Smooth muscle cell (in vitro differentiated cells): ENCODE data around the gene HNRNPA1L2. TPM values are rescaled to one million over a fixed set of nuclear protein-coding genes. Genes with fewer than 3 reads are reported as not detected.
A peak's percentile ranks its signal among the peaks of the same experiment; 100 is the strongest.
"Not testable (repeated sequence)": the region's sequence is repeated elsewhere in the genome, so short reads cannot be mapped to it uniquely, and the experiment has no call there.

Experiments
- DNase-seq: peaks from one replicate; lab custom pipeline; 2025; ENCODE audit not compliant: unreplicated experiment; lab: John Stamatoyannopoulos, UW
- H2AFZ ChIP-seq: fragments of 200-600 bp; sonication (generic); 2 replicates; pipeline ENCODE4 v1.6.0; 2016; ENCODE audit warnings: antibody characterized with exemption, low read depth, mild to moderate bottlenecking
- H3F3A ChIP-seq: fragments of 200-600 bp; sonication (generic); 2 replicates; pipeline ENCODE4 v1.6.0; 2017; ENCODE audit warnings: antibody characterized with exemption, low read depth
- H3K27ac ChIP-seq: fragments of 200-600 bp; sonication (generic); 2 replicates; pipeline ENCODE4 v1.5.1; 2016; ENCODE audit warnings: low read depth, mild to moderate bottlenecking
- H3K27me3 ChIP-seq: fragments of 200-600 bp; sonication (generic); 2 replicates; pipeline ENCODE4 v1.6.1; 2016; ENCODE audit warnings: low read depth, mild to moderate bottlenecking
- H3K36me3 ChIP-seq: fragments of 200-600 bp; sonication (generic); 2 replicates; pipeline ENCODE4 v1.5.1; 2016; ENCODE audit warnings: low read depth
- H3K4me1 ChIP-seq: fragments of 200-600 bp; sonication (generic); 2 replicates; pipeline ENCODE4 v1.5.1; 2016; ENCODE audit warnings: low read depth
- H3K4me2 ChIP-seq: fragments of 200-600 bp; sonication (generic); 2 replicates; pipeline ENCODE4 v1.6.0; 2016; ENCODE audit warnings: mild to moderate bottlenecking
- H3K4me3 ChIP-seq: fragments of 200-600 bp; sonication (generic); 2 replicates; pipeline ENCODE4 v1.5.1; 2016; ENCODE audit warnings: mild to moderate bottlenecking
- H3K79me2 ChIP-seq: fragments of 200-600 bp; sonication (generic); 2 replicates; pipeline ENCODE4 v1.6.0; 2016; ENCODE audit warnings: low read depth, mild to moderate bottlenecking
- H3K9ac ChIP-seq: fragments of 200-600 bp; sonication (generic); 2 replicates; pipeline ENCODE4 v1.6.0; 2016; ENCODE audit warnings: low read depth
- H3K9me3 ChIP-seq: fragments of 200-600 bp; sonication (generic); replicated peaks from 2 replicates; pipeline ENCODE4 v1.5.1; 2016; ENCODE audit warnings: low read depth
- H4K20me1 ChIP-seq: fragments of 200-600 bp; sonication (generic); 2 replicates; pipeline ENCODE4 v1.6.0; 2016; ENCODE audit warnings: low read depth
- WGBS: methylation state at CpG from one replicate; pipeline ENCODE4 v1.1.7; 2016; ENCODE audit warnings: low lambda C conversion rate; 5-methylcytosine and 5-hydroxymethylcytosine counted together
- polyA plus RNA-seq: library from polyadenylated mRNA; unstranded; fragments of >200 nt; fragmentation: Nextera tagmentation; extraction: Ambion mirVana; gene quantifications from 2 replicates; pipeline ENCODE4 v1.2.1, GENCODE V29; 2016
- total RNA-seq: library from RNA; depleted of rRNA; stranded (reverse); fragments of >200 nt; gene quantifications from 2 replicates; pipeline ENCODE4 v1.2.3, GENCODE V29; 2014
- TF ChIP-seq, protein P1 (sequence below): fragments of 200-600 bp; sonication (generic); IDR thresholded peaks from 2 replicates; pipeline ENCODE4 v1.5.1; 2017; ENCODE audit warnings: borderline replicate concordance, mild to moderate bottlenecking, antibody characterized with exemption; ENCODE audit not compliant: insufficient read depth, poor library complexity, severe bottlenecking

The HNRNPA1L2 gene
- total and polyA plus RNA-seq, 2 experiments from 2014 or later: 7.8 to 11.9 TPM

DNA sequence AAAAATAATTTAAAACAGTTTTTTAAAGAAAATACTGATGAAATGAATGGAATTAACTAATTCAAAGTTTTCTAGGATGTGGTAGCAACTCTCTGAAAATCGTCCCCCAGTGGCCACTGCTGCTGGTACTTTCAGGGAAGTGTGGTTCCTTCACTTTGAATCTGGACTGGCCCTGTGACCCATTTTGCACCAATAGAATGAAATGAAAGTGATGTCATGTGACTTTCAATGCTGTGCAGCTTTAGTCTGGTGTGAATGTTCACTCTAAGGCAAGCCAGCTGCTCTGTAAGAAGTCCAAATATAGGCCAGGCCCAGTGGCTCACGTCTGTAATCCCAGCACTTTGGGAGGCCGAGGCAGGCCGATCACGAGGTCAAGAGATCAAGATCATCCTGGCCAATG lies 26.4 kb upstream of the HNRNPA1L2 start:
- Histone ChIP-seq H3K27ac (no peak overlapping the region), H3K4me3 (no peak overlapping the region)
- WGBS: 89% methylated on average over 5 of the region's 5 CpGs

DNA sequence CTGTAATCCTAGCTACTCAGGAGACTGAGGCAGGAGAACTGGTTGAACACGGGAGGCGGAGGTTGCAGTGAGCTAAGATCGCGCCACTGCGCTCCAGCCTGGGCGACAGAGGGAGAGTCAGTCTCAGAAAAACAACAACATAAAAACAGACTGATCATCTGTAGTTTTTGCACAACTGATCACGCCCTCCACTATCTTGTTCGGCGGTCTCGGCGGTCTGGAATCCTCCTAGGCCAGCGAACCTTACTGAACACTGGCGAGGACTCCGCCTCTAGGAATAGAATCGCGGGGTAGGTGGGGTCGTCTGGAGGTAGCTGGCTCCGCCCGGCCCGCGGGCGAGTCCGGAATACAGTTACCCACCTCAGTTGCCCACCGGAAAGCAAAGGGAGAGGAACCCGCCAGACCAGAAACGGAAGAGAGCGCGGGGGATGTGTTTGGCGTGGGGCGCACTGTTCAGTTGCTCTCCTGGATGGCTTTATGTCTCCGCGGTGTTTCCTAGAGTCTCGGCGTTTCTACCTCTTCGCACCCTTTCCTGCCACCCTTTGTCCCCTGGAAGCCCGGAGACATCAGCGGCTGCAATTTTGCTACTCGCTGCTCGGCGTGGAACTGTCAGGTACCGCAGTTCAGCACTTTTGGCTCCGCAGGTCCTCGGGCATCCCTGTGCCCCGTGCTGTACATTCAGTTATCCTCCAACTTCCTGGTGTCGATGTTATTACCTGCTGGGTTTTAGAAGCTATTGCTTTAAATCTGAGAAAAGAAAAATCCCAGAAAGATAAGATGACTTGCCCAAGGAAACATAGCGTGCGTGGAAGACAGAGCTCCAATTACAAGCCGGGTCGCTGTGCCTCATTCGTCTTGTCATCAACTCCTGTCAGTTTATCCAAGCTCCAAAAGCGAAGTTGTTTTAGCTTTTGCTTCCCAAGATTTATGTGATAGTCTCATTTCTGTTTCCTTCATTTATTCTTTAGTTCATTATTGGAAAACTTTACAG lies 24.9 kb upstream of the HNRNPA1L2 start:
- peak overlapping the region; percentile 75 for H2AFZ ChIP-seq
- H3K4me2 ChIP-seq: peak overlapping the region; percentile 81
- no peaks in the 10 kb centered on the region for H3K27me3 ChIP-seq
- peak overlapping the region; percentile 66 for H3K4me3 ChIP-seq
- H3K79me2 ChIP-seq: peaks cover 18% of the 10 kb centered on the region
- peak overlapping the region; percentile 64 for H3K9ac ChIP-seq
- no peaks in the 10 kb centered on the region for H3K9me3 ChIP-seq
- WGBS: 4% methylated on average over 51 of the region's 51 CpGs
- H4K20me1 ChIP-seq: no peaks in the 10 kb centered on the region
- H3F3A ChIP-seq: peaks cover 2% of the 10 kb centered on the region
- no peaks in the 10 kb centered on the region for H3K36me3 ChIP-seq
- H3K4me1 ChIP-seq: peaks cover 7% of the 10 kb centered on the region
- TF ChIP-seq, protein P1, sequence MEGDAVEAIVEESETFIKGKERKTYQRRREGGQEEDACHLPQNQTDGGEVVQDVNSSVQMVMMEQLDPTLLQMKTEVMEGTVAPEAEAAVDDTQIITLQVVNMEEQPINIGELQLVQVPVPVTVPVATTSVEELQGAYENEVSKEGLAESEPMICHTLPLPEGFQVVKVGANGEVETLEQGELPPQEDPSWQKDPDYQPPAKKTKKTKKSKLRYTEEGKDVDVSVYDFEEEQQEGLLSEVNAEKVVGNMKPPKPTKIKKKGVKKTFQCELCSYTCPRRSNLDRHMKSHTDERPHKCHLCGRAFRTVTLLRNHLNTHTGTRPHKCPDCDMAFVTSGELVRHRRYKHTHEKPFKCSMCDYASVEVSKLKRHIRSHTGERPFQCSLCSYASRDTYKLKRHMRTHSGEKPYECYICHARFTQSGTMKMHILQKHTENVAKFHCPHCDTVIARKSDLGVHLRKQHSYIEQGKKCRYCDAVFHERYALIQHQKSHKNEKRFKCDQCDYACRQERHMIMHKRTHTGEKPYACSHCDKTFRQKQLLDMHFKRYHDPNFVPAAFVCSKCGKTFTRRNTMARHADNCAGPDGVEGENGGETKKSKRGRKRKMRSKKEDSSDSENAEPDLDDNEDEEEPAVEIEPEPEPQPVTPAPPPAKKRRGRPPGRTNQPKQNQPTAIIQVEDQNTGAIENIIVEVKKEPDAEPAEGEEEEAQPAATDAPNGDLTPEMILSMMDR: no peak
- peak; percentile 34 for DNase-seq
- H3K27ac ChIP-seq: peak overlapping the region; percentile 33

More for the DNA sequence above, 26.4 kb upstream of the HNRNPA1L2 start:
- H3K4me1 ChIP-seq: peaks cover 7% of the 10 kb centered on the region
- no peaks in the 10 kb centered on the region for H3K9me3 ChIP-seq
- no peak overlapping the region for H2AFZ ChIP-seq
- TF ChIP-seq, protein P1: no peak
- peaks cover 18% of the 10 kb centered on the region for H3K79me2 ChIP-seq
- H4K20me1 ChIP-seq: no peaks in the 10 kb centered on the region
- no peak overlapping the region for H3K4me2 ChIP-seq
- no peaks in the 10 kb centered on the region for H3K36me3 ChIP-seq
- no peak overlapping the region for H3K9ac ChIP-seq
- no peaks in the 10 kb centered on the region for H3K27me3 ChIP-seq
- DNase-seq: no peak
- H3F3A ChIP-seq: no peaks in the 10 kb centered on the region

DNA sequence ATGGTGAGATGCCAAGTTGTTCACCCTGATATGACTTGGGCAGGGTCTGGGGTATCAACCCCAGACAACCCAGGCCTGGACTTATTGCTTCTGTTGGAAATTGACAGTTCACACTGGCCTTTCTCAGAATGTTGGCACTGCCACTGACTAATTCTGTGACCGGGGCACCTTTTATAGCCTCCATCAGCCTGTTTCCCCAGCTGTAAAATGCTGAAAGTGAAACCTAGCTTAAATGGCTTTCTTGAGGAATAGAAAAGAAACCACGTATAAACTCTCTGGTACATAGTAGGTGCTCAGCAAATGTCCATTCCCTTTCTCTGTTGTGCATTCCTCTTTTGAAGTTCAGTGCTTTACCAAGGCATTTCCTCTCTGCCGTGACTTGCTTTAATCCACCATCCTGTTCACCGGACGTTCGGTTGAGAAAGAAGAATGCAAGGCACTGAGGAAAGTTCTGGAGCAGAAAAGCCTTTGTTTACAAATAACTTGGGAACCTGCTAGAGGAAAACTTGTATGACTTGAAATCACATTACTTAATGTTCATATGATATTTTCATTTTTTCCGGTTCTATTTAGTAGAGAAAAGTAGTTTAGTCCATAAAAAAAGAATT lies 11.0 kb upstream of the HNRNPA1L2 start:
- not testable (repeated sequence) for DNase-seq, H3K27ac ChIP-seq, H3K27me3 ChIP-seq, H3K4me3 ChIP-seq, H3K36me3 ChIP-seq, H3K4me2 ChIP-seq, H3K9me3 ChIP-seq, H3F3A ChIP-seq, H3K9ac ChIP-seq, H2AFZ ChIP-seq, H3K79me2 ChIP-seq, H4K20me1 ChIP-seq, H3K4me1 ChIP-seq
- 79% methylated on average over 7 of the region's 7 CpGs for WGBS

DNA sequence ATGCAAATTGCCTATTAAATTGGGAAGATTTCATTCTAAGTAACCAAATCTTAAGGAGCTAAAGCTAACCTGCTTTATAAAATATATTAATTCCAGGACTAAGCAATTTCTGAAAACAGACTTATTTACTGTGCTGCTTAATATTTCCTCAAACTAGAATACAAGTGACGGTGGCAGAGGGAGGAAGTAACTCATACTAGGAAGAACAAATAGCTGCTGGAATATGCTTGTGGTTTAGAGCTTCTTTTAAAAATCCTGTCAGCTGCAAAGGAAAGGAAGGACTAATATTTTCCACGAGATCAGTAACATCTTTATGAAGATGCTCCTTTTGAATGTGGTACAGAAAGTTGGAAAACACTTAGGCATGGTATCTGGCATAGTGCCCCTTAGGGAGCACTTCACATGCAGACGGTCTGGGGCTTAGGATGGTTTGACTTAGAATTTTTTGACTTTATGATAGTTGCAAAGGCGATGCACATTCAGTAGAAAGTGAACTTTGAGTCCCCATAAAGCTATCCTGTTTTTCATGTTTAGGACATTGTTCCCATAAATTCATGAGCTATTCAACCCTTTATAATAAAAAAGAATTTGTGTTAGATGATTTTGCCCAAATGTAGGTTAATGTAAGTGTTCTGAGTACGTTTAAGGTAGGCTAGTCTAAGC lies 3.4 kb upstream of the HNRNPA1L2 start:
- H2AFZ ChIP-seq: no peak overlapping the region
- 92% methylated on average over 5 of the region's 5 CpGs for WGBS
- no peak overlapping the region for H3K27ac ChIP-seq
- no peaks in the 10 kb centered on the region for H3F3A ChIP-seq
- H3K79me2 ChIP-seq: no peaks in the 10 kb centered on the region
- no peak overlapping the region for H3K4me2 ChIP-seq
- H3K36me3 ChIP-seq: no peaks in the 10 kb centered on the region
- no peaks in the 10 kb centered on the region for H3K4me1 ChIP-seq
- no peaks in the 10 kb centered on the region for H3K27me3 ChIP-seq
- no peak for DNase-seq
- H3K9me3 ChIP-seq: no peaks in the 10 kb centered on the region
- H3K9ac ChIP-seq: no peak overlapping the region
- H3K4me3 ChIP-seq: no peak overlapping the region
- TF ChIP-seq, protein P1: no peak
- H4K20me1 ChIP-seq: no peaks in the 10 kb centered on the region
